B cell (primary cell): Measurements from ENCODE around the gene DSCAML1.

ENCODE experiments used
- EZH2 ChIP-seq: IDR thresholded peaks from 2 replicates; pipeline ENCODE4 v1.6.1; 2012; ENCODE audit warnings: borderline replicate concordance, low read depth, mild to moderate bottlenecking, moderate library complexity, low read length; ENCODE audit not compliant: insufficient read depth, poor library complexity, severe bottlenecking
- TF ChIP-seq, protein P1 (sequence below): fragments of 200-600 bp; IDR thresholded peaks from one replicate; pipeline ENCODE4 v1.8.0; 2022; ENCODE audit warnings: antibody characterized with exemption, mild to moderate bottlenecking

DNA sequence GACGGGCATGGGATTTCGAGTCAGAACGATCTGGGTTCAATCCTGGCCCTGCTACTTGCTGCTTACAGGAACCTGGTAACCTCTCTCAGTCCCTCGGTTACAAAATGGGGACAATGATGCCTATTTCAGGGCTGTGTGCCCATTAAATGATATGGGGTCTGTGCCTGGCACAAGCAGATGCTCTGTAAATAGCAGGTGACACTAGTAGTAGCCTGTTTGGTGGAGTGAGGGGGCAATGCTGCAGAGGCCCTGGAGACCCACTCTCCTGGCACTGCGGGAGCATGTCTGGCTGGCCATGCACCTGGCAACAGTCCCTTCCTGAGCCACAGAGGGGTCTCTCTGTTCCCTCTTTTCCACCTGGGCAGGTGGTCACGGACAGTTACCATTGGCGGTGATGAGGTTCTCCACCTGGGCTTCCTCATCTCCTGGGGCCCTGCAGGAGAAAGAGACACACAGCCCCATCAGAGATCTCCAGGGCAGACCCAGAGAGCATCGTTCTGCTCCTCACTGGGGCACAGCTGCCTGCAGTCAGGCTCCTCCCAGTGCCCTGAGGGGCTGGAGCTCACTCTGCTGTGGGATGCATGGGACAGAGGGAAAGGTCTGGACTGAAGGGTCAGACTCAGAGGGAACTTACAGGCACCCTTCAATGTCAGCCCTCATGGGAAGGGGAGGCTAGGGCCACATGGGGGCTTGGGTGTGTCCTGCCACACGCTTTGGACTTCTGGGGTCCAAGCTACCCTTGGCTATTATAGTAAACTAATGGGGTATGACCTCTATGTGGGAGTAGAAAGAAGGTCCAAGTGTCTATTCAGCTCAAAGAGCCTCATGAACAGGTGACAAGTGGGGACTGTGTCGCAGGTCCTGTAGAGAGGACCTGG is 43.2 kb upstream of the DSCAML1 start:
- TF ChIP-seq EZH2, result no peak
- TF ChIP-seq, protein P1, sequence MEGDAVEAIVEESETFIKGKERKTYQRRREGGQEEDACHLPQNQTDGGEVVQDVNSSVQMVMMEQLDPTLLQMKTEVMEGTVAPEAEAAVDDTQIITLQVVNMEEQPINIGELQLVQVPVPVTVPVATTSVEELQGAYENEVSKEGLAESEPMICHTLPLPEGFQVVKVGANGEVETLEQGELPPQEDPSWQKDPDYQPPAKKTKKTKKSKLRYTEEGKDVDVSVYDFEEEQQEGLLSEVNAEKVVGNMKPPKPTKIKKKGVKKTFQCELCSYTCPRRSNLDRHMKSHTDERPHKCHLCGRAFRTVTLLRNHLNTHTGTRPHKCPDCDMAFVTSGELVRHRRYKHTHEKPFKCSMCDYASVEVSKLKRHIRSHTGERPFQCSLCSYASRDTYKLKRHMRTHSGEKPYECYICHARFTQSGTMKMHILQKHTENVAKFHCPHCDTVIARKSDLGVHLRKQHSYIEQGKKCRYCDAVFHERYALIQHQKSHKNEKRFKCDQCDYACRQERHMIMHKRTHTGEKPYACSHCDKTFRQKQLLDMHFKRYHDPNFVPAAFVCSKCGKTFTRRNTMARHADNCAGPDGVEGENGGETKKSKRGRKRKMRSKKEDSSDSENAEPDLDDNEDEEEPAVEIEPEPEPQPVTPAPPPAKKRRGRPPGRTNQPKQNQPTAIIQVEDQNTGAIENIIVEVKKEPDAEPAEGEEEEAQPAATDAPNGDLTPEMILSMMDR, result no peak
